ENCODE results near the gene MYG1. TPM values are rescaled to one million over a fixed set of nuclear protein-coding genes. Genes with fewer than 3 reads are reported as not detected.

MYG1 gene
- total and polyA plus RNA-seq, 2 of the 13 experiments (the other 11 are each of a cell fraction or from before 2014, with no cell fraction given), result 38.6 to 58.0 TPM

GRCh38 chr12:53352331-53353256, 53.1 kb downstream of the MYG1 start (continued):
- TF ChIP-seq ZNF687 (CRISPR knock-in tag; IDR thresholded peaks at IDR 0.05) (no peak), IRF2 (CRISPR knock-in tag; IDR thresholded peaks at IDR 0.05) (0 out of 2 replicates have a peak, but pooled peaks have one; percentile 17), CBX2 (IDR thresholded peaks at IDR 0.05; ENCODE audit: low read depth, low read length) (no peak), CBX2 (CRISPR knock-in tag; IDR thresholded peaks at IDR 0.05; ENCODE audit: low read depth) (no peak), SAP130 (CRISPR knock-in tag; IDR thresholded peaks at IDR 0.05; ENCODE audit: low read depth) (peak; percentile 35; the same call in 1 of the 2 replicates), POLR2AphosphoS2 (IDR thresholded peaks at IDR 0.05; ENCODE audit: low read depth, low read length) (no peak), SMC3 (IDR thresholded peaks at IDR 0.05; ENCODE audit: low read length) (peak; percentile 98), TBX2 (CRISPR knock-in tag; IDR thresholded peaks at IDR 0.05; ENCODE audit: borderline replicate concordance) (no peak), ZNF354B (CRISPR knock-in tag; IDR thresholded peaks at IDR 0.05) (no peak), MAFK (conservative IDR thresholded peaks at IDR 0.05 in 1 of 2, IDR thresholded peaks at IDR 0.05 in 1 of 2; ENCODE audit: low read length in 2 of 2) (no peak), PRDM15 (CRISPR knock-in tag; IDR thresholded peaks at IDR 0.05) (no peak), ZNF3 (CRISPR knock-in tag; IDR thresholded peaks at IDR 0.05) (no peak), THAP8 (CRISPR knock-in tag; IDR thresholded peaks at IDR 0.05; ENCODE audit: borderline replicate concordance) (no peak), FOSL2 (CRISPR knock-in tag; IDR thresholded peaks at IDR 0.05) (peak; percentile 48), HBP1 (CRISPR knock-in tag; IDR thresholded peaks at IDR 0.05; ENCODE audit: low read depth) (no peak), ZUFSP (CRISPR knock-in tag; IDR thresholded peaks at IDR 0.05; ENCODE audit: borderline replicate concordance) (no peak), PRPF4 (IDR thresholded peaks at IDR 0.05; ENCODE audit: low read depth, low read length, poor library complexity, severe bottlenecking) (no peak)

Data from HepG2 (cell line).